ENCODE data around the gene VWA3A. TPM values are rescaled to one million over a fixed set of nuclear protein-coding genes. Genes with fewer than 3 reads are reported as not detected.

The VWA3A gene
- total RNA-seq, 4 donors from 2014 or later = 1.5 to 2.5 (median 1.8) TPM; not detected in 1

- H3K4me1 ChIP-seq = peaks cover 0 to 4% of the 10 kb centered on the region in 2 donors
- no peaks in the 10 kb centered on the region for H3K27me3 ChIP-seq
- peak within 1 kb of the TSS; percentile 59 to 86 for H3K4me3 ChIP-seq
- no peaks in the 10 kb centered on the region for H3K36me3 ChIP-seq
- no peaks in the 10 kb centered on the region for H3K9me3 ChIP-seq
- peak within 1 kb of the TSS; percentile 87 to 90 for H3K27ac ChIP-seq
- intact Hi-C loops (cut with DNase I; ENCODE audit: low total_unique reads) = no loop called here
- TF ChIP-seq POLR2A (IDR thresholded peaks at IDR 0.05) (peak; percentile 35 to 57), CTCF (IDR thresholded peaks at IDR 0.05) (peak; percentile 73 to 98 (median 92))
- peak; percentile 94 to 95 for DNase-seq
These were observed 113.9 kb downstream of the VWA3A start, which contains the start of gene EEF2K for GRCh38 chr16:22206013-22206841. EEF2K (plus strand) TSS chr16:22206278; CDS start chr16:22225730, 19,452 bp downstream.

Other genes starting within 250 kb of the VWA3A start
- gene NPIPB4, start 234.8 kb upstream of the VWA3A start, total RNA-seq = 100 to 1,000 TPM in 1 of 4 donors, 10 to 100 TPM in 3; 13.2 to 357 (median 75.3) TPM
- 100 to 1,000 TPM in 2 of 4 donors, 10 to 100 TPM in 2; 66.8 to 230 (median 152) TPM for gene UQCRC2, start 139.2 kb upstream of the VWA3A start, total RNA-seq
- not detected for gene PDZD9, start 91.4 kb upstream of the VWA3A start, total RNA-seq
- gene MOSMO, start 84.4 kb upstream of the VWA3A start, total RNA-seq = 10 to 100 TPM; 17.9 to 39.5 (median 30.3) TPM
- not detected for gene SDR42E2, start 70.0 kb downstream of the VWA3A start, total RNA-seq
- 10 to 100 TPM; 17.4 to 82.0 (median 35.5) TPM for gene EEF2K, start 113.7 kb downstream of the VWA3A start, total RNA-seq
- gene POLR3E, start 204.9 kb downstream of the VWA3A start, total RNA-seq = 100 to 1,000 TPM in 1 of 4 donors, 10 to 100 TPM in 3; 45.1 to 179 (median 64.5) TPM

Measured in uterus (tissue), 4 donors.